Neural crest cell (in vitro differentiated cells): ENCODE measurements around the gene TBK1. TPM values are rescaled to one million over a fixed set of nuclear protein-coding genes. Genes with fewer than 3 reads are reported as not detected.

Source experiments
- DNase-seq: peaks from one replicate; pipeline ENCODE4 v3.0.0; 2021; ENCODE audit warnings: low read depth, mixed read lengths, low spot score
- H3K27ac Mint-ChIP-seq: one replicate; pipeline ENCODE4 v1.8.0; 2021; ENCODE audit warnings: mild to moderate bottlenecking, mixed read lengths; ENCODE audit not compliant: unreplicated experiment
- H3K27me3 Mint-ChIP-seq: 2 replicates; pipeline ENCODE4 v1.8.0; 2021; ENCODE audit warnings: low read depth, mild to moderate bottlenecking, mixed read lengths
- H3K36me3 Mint-ChIP-seq: 2 replicates; pipeline ENCODE4 v1.8.0; 2021; ENCODE audit warnings: low read depth, mild to moderate bottlenecking, mixed read lengths
- H3K4me1 Mint-ChIP-seq: 2 replicates; pipeline ENCODE4 v1.8.0; 2021; ENCODE audit warnings: mixed read lengths
- H3K4me3 Mint-ChIP-seq: one replicate; pipeline ENCODE4 v1.8.0; 2021; ENCODE audit warnings: mild to moderate bottlenecking, mixed read lengths
- H3K9me3 Mint-ChIP-seq: 2 replicates; pipeline ENCODE4 v1.8.0; 2021; ENCODE audit warnings: mixed read lengths
- CTCF ChIP-seq: fragments of 200-600 bp; sonication (generic); conservative IDR thresholded peaks from 2 replicates; pipeline ENCODE4 v1.5.0; 2021; ENCODE audit warnings: antibody characterized with exemption, mild to moderate bottlenecking
- total RNA-seq: library from RNA; stranded (reverse); gene quantifications from 2 replicates; pipeline ENCODE4 v1.2.1, GENCODE V29; 2021

The TBK1 gene
- total RNA-seq, 1 donor from 2014 or later: 16.4 TPM

GRCh38 chr12:64501486-64501885 is 49.6 kb downstream of the TBK1 start:
- no peaks in the 10 kb centered on the region for H3K27me3 Mint-ChIP-seq
- no peaks in the 10 kb centered on the region for H3K4me1 Mint-ChIP-seq
- no peak overlapping the region for H3K27ac Mint-ChIP-seq
- DNase-seq: no peak
- H3K36me3 Mint-ChIP-seq: peaks cover 7% of the 10 kb centered on the region
- TF ChIP-seq CTCF: no peak
- H3K4me3 Mint-ChIP-seq: no peak overlapping the region
- H3K9me3 Mint-ChIP-seq: no peaks in the 10 kb centered on the region

- Mint-ChIP-seq H3K27me3 (no peaks in the 10 kb centered on the region), H3K4me1 (no peaks in the 10 kb centered on the region), H3K27ac (no peak overlapping the region), H3K4me3 (no peak overlapping the region), H3K9me3 (no peaks in the 10 kb centered on the region), H3K36me3 (no peaks in the 10 kb centered on the region)
- no peak for TF ChIP-seq CTCF
- no peak for DNase-seq
Observed at GRCh38 chr12:64506955-64507354, 55.0 kb downstream of the TBK1 start.

GRCh38 chr12:64510667-64511066 is 58.7 kb downstream of the TBK1 start:
- Mint-ChIP-seq H3K9me3 (no peaks in the 10 kb centered on the region), H3K27me3 (no peaks in the 10 kb centered on the region), H3K36me3 (no peaks in the 10 kb centered on the region), H3K4me1 (no peaks in the 10 kb centered on the region), H3K4me3 (no peak overlapping the region), H3K27ac (no peak overlapping the region)
- no peak for TF ChIP-seq CTCF
- DNase-seq: no peak

- no peak overlapping the region for H3K4me3 Mint-ChIP-seq
- no peaks in the 10 kb centered on the region for H3K36me3 Mint-ChIP-seq
- TF ChIP-seq CTCF: no peak
- H3K27me3 Mint-ChIP-seq: no peaks in the 10 kb centered on the region
- peaks cover 9% of the 10 kb centered on the region for H3K4me1 Mint-ChIP-seq
- no peaks in the 10 kb centered on the region for H3K9me3 Mint-ChIP-seq
- H3K27ac Mint-ChIP-seq: no peak overlapping the region
- no peak for DNase-seq
Observed at GRCh38 chr12:64518396-64518795, 66.5 kb downstream of the TBK1 start.

- no peaks in the 10 kb centered on the region for H3K27me3 Mint-ChIP-seq
- H3K4me1 Mint-ChIP-seq: peaks cover 13% of the 10 kb centered on the region
- H3K27ac Mint-ChIP-seq: peak overlapping the region; percentile 14
- H3K4me3 Mint-ChIP-seq: no peak overlapping the region
- H3K36me3 Mint-ChIP-seq: no peaks in the 10 kb centered on the region
- H3K9me3 Mint-ChIP-seq: no peaks in the 10 kb centered on the region
- DNase-seq: no peak
- TF ChIP-seq CTCF: no peak
Observed at GRCh38 chr12:64521833-64522232, 69.9 kb downstream of the TBK1 start.

- no peak for TF ChIP-seq CTCF
- no peak for DNase-seq
- H3K4me1 Mint-ChIP-seq: peaks cover 13% of the 10 kb centered on the region
- H3K27ac Mint-ChIP-seq: peak overlapping the region; percentile 64
- H3K36me3 Mint-ChIP-seq: no peaks in the 10 kb centered on the region
- no peaks in the 10 kb centered on the region for H3K9me3 Mint-ChIP-seq
- no peak overlapping the region for H3K4me3 Mint-ChIP-seq
- no peaks in the 10 kb centered on the region for H3K27me3 Mint-ChIP-seq
Observed at GRCh38 chr12:64522316-64522715, 70.4 kb downstream of the TBK1 start.
